ENCODE data around the gene KCNK17. TPM values are rescaled to one million over a fixed set of nuclear protein-coding genes. Genes with fewer than 3 reads are reported as not detected.

KCNK17 gene
- total and polyA plus RNA-seq, 2 of the 8 experiments (the other 6 are each of a cell fraction or from before 2014, with no cell fraction given) = 2.9 to 3.4 TPM

DNA sequence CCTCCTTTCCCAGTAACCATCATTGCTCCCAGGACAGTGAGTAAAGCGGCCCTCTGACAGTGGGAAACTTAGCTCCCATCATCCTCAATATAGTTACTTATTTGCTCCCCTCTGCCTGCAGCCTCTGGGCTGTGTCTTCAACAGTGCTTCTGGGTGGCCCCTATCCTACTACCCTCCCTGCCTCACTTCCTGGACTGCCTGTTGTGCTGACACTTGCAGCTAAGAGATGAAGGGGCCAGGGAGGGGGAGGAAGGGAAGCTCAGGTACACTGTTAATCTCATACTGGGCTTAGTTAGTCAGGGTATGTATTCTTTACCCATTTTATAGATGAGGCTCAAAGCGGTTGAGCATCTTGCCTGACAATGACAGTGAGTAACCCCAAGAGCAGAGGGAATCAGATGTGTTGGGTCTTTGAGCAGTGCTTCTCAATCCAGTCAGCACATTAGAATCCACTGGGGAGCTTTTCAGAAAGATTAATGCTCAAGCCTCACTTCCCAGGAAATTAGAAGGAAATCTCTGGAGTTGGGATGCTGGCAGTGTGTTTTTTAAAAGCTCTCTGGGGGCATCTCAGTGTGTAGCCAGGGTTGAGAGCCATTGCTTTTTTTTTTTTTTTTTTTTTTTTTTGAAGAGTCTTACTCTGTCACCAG lies 57.8 kb downstream of the KCNK17 start:
- peak overlapping the region; percentile 81; the same call in 1 of the 2 replicates for H2BK15ac ChIP-seq (ENCODE audit: low read length)
- TF ChIP-seq PHF8 (conservative IDR thresholded peaks at IDR 0.05; ENCODE audit: low read depth, low read length) = no peak
- TF ChIP-seq FOSL1 (IDR thresholded peaks at IDR 0.05; ENCODE audit: insufficient read depth, low read depth, low read length) = no peak
- no peak for TF ChIP-seq TAF1 (IDR thresholded peaks at IDR 0.05; ENCODE audit: low read depth, low read length)
- TF ChIP-seq JUND (IDR thresholded peaks at IDR 0.05; ENCODE audit: low read length) = no peak
- no peak for TF ChIP-seq POU5F1 (IDR thresholded peaks at IDR 0.05; ENCODE audit: low read depth, low read length)
- no peak for TF ChIP-seq GTF2F1 (IDR thresholded peaks at IDR 0.05; ENCODE audit: borderline replicate concordance, low read depth, low read length)
- no peak for TF ChIP-seq KDM5A (IDR thresholded peaks at IDR 0.05; ENCODE audit: low read length)
- no peak for TF ChIP-seq RNF2 (IDR thresholded peaks at IDR 0.05; ENCODE audit: borderline replicate concordance, low read depth, low read length, missing control alignments, poor library complexity, severe bottlenecking)
- no peak for TF ChIP-seq NRF1 (IDR thresholded peaks at IDR 0.05; ENCODE audit: low read depth, low read length)
- peak overlapping the region; percentile 1; the same call in 1 of the 2 replicates for H2AFZ ChIP-seq (ENCODE audit: low read length)
- no peak overlapping the region for H3K14ac ChIP-seq (ENCODE audit: insufficient read length)
- FAIRE-seq = peak; percentile 32
- peaks cover 5 to 6% of the 10 kb centered on the region in 2 experiments; a peak in 1 of 4 replicates for H3K9me3 ChIP-seq (ENCODE audit: insufficient read depth in 2 of 2, low read depth in 1 of 2, low read length in 1 of 2)
- 0 out of 2 replicates have a peak overlapping the region, but pooled peaks have one; percentile 61 for H2BK20ac ChIP-seq (ENCODE audit: low read length)
- no peaks in the 10 kb centered on the region for H3K27me3 ChIP-seq (replicated peaks in 1 of 4; ENCODE audit: control insufficient read depth in 3 of 4, extremely low read depth in 1 of 4, insufficient read depth in 3 of 4, low read length in 3 of 4)
- H2BK12ac ChIP-seq (ENCODE audit: low read depth, low read length) = no peak overlapping the region
- no peak overlapping the region for H2BK5ac ChIP-seq (ENCODE audit: low read depth, low read length)
- peak in 1 of 2 experiments; percentile 21 for DNase-seq (ENCODE audit: low read depth in 1 of 2, low spot score in 2 of 2)
- no peaks in the 10 kb centered on the region for H4K20me1 ChIP-seq (replicated peaks in 1 of 2; ENCODE audit: control insufficient read depth in 1 of 2, insufficient read depth in 2 of 2, low read length in 2 of 2)
- ChIA-PET POLR2A (ENCODE audit: partially characterized antibody) (interaction anchor here (0.7 to 1.6 kb wide), 3 partner anchors 23 to 27 kb away, joined by 4 to 8 read pairs (median 4); partner anchors contain the start of gene KCNK5), CTCF (ENCODE audit: partially characterized antibody) (interaction anchor here (0.6 to 2.6 kb wide), 12 partner anchors 8 to 1703 kb away, joined by 3 to 13 read pairs (median 5); no protein-coding TSS in a partner anchor)
- no peak overlapping the region for H4K91ac ChIP-seq (replicated peaks; ENCODE audit: insufficient read length, low read length)
- H3K4ac ChIP-seq (replicated peaks; ENCODE audit: insufficient read length, low read depth, low read length) = no peak overlapping the region
- no peak overlapping the region for H2BK120ac ChIP-seq (replicated peaks; ENCODE audit: low read depth, low read length)
- no peak overlapping the region for H3K9ac ChIP-seq (replicated peaks in 1 of 4; ENCODE audit: extremely low read depth in 1 of 4, low read depth in 3 of 4, low read length in 3 of 4)
- H3K4me3 ChIP-seq (ENCODE audit: extremely low read depth in 1 of 4, insufficient read depth in 2 of 4, low read depth in 3 of 4, low read length in 4 of 4) = no peak overlapping the region
- H3K4me2 ChIP-seq (ENCODE audit: insufficient read depth in 1 of 2, low read depth in 2 of 2, low read length in 2 of 2) = 0 out of 4 replicates have a peak overlapping the region, but pooled peaks of 1 of the 2 experiments have one; percentile 12
- no peak overlapping the region for H2AK5ac ChIP-seq (ENCODE audit: low read depth, low read length)
- no peaks in the 10 kb centered on the region for H3K79me1 ChIP-seq (ENCODE audit: low read depth, low read length)
- H3K4me1 ChIP-seq (replicated peaks in 1 of 4; ENCODE audit: control insufficient read depth in 3 of 4, insufficient read depth in 4 of 4, low read length in 3 of 4) = peaks cover 0 to 10% (median 4%) of the 10 kb centered on the region in 4 experiments; a peak in 3 of 7 replicates
- H4K5ac ChIP-seq (ENCODE audit: insufficient read length, low read depth, low read length) = no peak overlapping the region
- no peak overlapping the region; the same call in 1 of the 2 replicates for H4K8ac ChIP-seq (ENCODE audit: extremely low read depth, insufficient read depth, low read length)
- H3K56ac ChIP-seq (replicated peaks; ENCODE audit: insufficient read length, low read depth, low read length) = no peak overlapping the region
- H3K27ac ChIP-seq (ENCODE audit: low read depth, low read length) = no peak overlapping the region
- no peaks in the 10 kb centered on the region for H3K36me3 ChIP-seq (ENCODE audit: control insufficient read depth in 2 of 4, insufficient read depth in 4 of 4, low read length in 3 of 4)
- no peak overlapping the region for H3K18ac ChIP-seq (ENCODE audit: extremely low read depth, low read length)
- no peaks in the 10 kb centered on the region for H3K23me2 ChIP-seq (ENCODE audit: low read depth, low read length)
- no peak overlapping the region for H3K23ac ChIP-seq (ENCODE audit: insufficient read length)
- no peaks in the 10 kb centered on the region for H3K79me2 ChIP-seq (ENCODE audit: control insufficient read depth in 1 of 2, insufficient read depth in 2 of 2, low read length in 2 of 2)
- 60% methylated on average over 2 of the region's 2 CpGs; no CpG with 5 or more reads in 1 of the 2 experiments for WGBS, 2 experiments (ENCODE audit: extremely low coverage in 1 of 2, insufficient coverage in 1 of 2, insufficient read length in 1 of 2, insufficient replicate concordance in 2 of 2, low coverage in 1 of 2, low lambda C conversion rate in 2 of 2, missing lambda C conversion rate in 1 of 2)

Measured in H1 (cell line).